ENCODE data around the gene PROKR1.

The PROKR1 gene

DNA sequence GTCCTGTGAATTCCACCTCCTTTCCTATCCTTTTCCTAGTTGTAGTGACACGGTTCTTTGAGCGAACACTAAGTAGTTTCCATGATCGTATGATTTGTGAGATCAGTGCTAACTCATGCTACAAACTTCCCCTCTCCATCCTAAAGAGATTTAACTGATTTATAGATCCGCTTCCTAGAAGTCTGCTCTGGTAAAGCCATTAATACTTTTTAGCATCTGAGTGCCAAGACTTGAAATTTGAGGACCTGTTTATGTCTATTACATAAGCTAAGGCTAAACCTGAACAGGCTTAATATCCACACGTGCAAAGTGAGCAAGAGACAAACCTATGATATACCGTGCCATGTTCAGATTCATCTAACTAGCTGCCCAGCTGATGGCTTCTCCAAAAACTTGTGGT, 14.9 kb downstream of the PROKR1 start:
- H3K4me3 ChIP-seq (ENCODE audit: low read depth, low read length): no peak overlapping the region
- TF ChIP-seq, protein P1, sequence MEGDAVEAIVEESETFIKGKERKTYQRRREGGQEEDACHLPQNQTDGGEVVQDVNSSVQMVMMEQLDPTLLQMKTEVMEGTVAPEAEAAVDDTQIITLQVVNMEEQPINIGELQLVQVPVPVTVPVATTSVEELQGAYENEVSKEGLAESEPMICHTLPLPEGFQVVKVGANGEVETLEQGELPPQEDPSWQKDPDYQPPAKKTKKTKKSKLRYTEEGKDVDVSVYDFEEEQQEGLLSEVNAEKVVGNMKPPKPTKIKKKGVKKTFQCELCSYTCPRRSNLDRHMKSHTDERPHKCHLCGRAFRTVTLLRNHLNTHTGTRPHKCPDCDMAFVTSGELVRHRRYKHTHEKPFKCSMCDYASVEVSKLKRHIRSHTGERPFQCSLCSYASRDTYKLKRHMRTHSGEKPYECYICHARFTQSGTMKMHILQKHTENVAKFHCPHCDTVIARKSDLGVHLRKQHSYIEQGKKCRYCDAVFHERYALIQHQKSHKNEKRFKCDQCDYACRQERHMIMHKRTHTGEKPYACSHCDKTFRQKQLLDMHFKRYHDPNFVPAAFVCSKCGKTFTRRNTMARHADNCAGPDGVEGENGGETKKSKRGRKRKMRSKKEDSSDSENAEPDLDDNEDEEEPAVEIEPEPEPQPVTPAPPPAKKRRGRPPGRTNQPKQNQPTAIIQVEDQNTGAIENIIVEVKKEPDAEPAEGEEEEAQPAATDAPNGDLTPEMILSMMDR (IDR thresholded peaks at IDR 0.05; ENCODE audit: borderline replicate concordance, insufficient read depth, low read depth, low read length): no peak

GRCh38 chr2:68659081-68659480, 15.7 kb downstream of the PROKR1 start:
- no peak overlapping the region for H3K4me3 ChIP-seq (ENCODE audit: low read depth, low read length)
- TF ChIP-seq, protein P1 (IDR thresholded peaks at IDR 0.05; ENCODE audit: borderline replicate concordance, insufficient read depth, low read depth, low read length): no peak

DNA sequence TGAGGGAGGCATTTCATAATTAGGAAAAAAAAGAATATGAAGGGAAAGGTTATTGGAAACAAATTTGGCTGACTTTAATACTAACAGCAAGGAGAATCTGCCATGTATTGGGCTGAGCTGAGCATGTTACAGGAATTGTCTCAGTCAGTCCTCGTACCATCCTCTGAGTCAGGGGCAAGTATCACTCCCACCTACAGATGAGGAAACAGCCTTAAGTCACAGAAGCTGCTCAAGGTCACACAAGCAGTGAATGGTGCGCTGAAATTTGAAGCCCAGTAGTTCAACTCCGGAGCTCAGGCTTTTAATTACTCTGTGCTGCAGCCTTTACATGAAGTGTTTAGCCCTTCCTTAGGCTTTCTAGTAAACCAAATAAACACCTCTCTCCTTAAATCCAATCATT, 17.3 kb downstream of the PROKR1 start:
- TF ChIP-seq, protein P1 (IDR thresholded peaks at IDR 0.05; ENCODE audit: borderline replicate concordance, insufficient read depth, low read depth, low read length): no peak
- H3K4me3 ChIP-seq (ENCODE audit: low read depth, low read length): no peak overlapping the region

DNA sequence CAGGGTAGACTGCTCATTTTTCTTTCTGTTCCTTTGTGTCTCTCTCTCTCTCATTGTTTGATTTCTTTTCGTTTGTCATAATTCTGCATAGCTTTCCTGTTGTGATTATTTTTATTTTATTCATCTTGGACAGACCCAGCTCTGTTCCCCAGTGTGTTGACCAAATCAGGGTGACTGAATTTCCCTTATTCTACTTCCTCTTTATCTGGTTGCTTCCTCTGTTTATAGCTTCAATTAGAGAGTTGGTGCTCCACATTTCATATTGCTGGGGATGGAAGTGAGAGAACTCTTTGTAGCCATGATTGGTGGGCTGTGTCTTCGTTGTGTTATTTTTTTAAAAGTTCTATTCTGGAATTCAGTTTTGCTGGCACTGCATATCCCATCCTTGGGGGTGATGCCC, 19.1 kb downstream of the PROKR1 start:
- TF ChIP-seq, protein P1 (IDR thresholded peaks at IDR 0.05; ENCODE audit: borderline replicate concordance, insufficient read depth, low read depth, low read length): no peak

GRCh38 chr2:68663371-68664156, 20.2 kb downstream of the PROKR1 start:
- TF ChIP-seq, protein P1 (IDR thresholded peaks at IDR 0.05; ENCODE audit: borderline replicate concordance, insufficient read depth, low read depth, low read length): no peak
- H3K4me3 ChIP-seq (ENCODE audit: low read depth, low read length): no peak overlapping the region

More for the DNA sequence above, 19.1 kb downstream of the PROKR1 start:
- no peak overlapping the region for H3K4me3 ChIP-seq (ENCODE audit: low read depth, low read length)

DNA sequence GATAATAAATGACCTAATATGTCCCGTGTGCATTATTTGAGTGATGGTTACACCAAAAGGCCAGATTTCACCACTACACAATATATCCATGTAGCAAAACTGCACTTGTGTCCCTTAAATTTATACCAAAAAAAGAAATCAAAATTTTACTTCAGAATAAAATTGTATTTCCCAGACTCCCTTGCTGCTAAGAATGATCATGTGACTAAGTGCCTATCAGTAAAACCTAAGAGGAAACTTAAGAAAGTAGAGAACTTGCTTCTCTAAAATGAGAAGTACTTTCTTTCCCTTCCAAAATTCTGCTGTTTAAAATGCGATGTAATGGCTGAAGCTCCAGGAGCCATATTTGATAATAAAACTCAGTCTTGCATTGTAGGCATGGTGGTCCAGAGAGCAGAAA, 24.0 kb downstream of the PROKR1 start:
- TF ChIP-seq, protein P1 (IDR thresholded peaks at IDR 0.05; ENCODE audit: borderline replicate concordance, insufficient read depth, low read depth, low read length): no peak
- H3K4me3 ChIP-seq (ENCODE audit: low read depth, low read length): no peak overlapping the region

DNA sequence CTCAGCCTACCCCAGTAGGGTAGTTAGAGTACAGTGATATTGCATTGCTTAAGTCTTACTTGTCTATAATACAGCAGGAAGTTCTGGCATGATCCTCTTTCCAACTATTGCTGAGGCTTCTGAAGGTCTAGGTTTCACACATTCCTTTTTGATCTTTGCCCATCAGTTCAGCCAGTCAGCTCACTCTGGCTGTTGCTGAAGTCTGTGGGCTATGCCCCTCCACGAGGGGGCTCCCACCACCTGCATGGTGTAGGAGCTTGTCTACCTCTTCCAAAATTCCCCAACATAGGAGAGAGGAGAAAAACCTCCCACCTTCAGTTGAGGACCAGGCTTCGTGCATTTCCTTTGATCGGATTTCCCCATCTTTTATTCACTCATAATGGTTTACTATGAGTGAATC, 26.3 kb downstream of the PROKR1 start:
- TF ChIP-seq, protein P1 (IDR thresholded peaks at IDR 0.05; ENCODE audit: borderline replicate concordance, insufficient read depth, low read depth, low read length): no peak
- H3K4me3 ChIP-seq (ENCODE audit: low read depth, low read length): no peak overlapping the region

Data from GM12875 (cell line).